GM12864 (cell line): ENCODE results near the gene KRT1.

Experiments used
- DNase-seq: peaks from one replicate; pipeline ENCODE4 v3.0.0-alpha.2; 2011; ENCODE audit warnings: low read depth
- H3K4me3 ChIP-seq: 2 replicates; pipeline ENCODE4 v1.5.1; 2011; ENCODE audit warnings: mild to moderate bottlenecking, low read depth, low read length, control low read depth
- CTCF ChIP-seq: IDR thresholded peaks from 2 replicates; pipeline ENCODE4 v1.5.1; 2011; ENCODE audit warnings: low read depth, mild to moderate bottlenecking, moderate library complexity, low read length, control low read depth, inconsistent platforms; ENCODE audit errors: missing control alignments

KRT1 gene

GRCh38 chr12:52683575-52684300 is 3.5 kb upstream of the KRT1 start:
- no peak for TF ChIP-seq CTCF
- no peak for DNase-seq
- H3K4me3 ChIP-seq, result no peak overlapping the region

- no peak for DNase-seq
- H3K4me3 ChIP-seq, result no peak overlapping the region
- TF ChIP-seq CTCF, result no peak
Observed at GRCh38 chr12:52682938-52683574, 2.8 kb upstream of the KRT1 start.

- no peak overlapping the region for H3K4me3 ChIP-seq
- no peak for TF ChIP-seq CTCF
- DNase-seq, result no peak
Observed at GRCh38 chr12:52682381-52682660, 2.1 kb upstream of the KRT1 start.

GRCh38 chr12:52681526-52682380 is 1.5 kb upstream of the KRT1 start:
- H3K4me3 ChIP-seq, result no peak overlapping the region
- no peak for TF ChIP-seq CTCF
- no peak for DNase-seq

- TF ChIP-seq CTCF, result no peak
Observed at GRCh38 chr12:52679875-52680274, 332 bp downstream of the KRT1 start.

GRCh38 chr12:52677671-52678070 is 2.5 kb downstream of the KRT1 start:
- DNase-seq, result no peak
- TF ChIP-seq CTCF, result no peak
- H3K4me3 ChIP-seq, result no peak overlapping the region

More at GRCh38 chr12:52679875-52680274, 332 bp downstream of the KRT1 start:
- no peak for DNase-seq
- no peak overlapping the region for H3K4me3 ChIP-seq

GRCh38 chr12:52677126-52677525 is 3.1 kb downstream of the KRT1 start:
- no peak overlapping the region for H3K4me3 ChIP-seq
- no peak for TF ChIP-seq CTCF
- DNase-seq, result no peak
